Activated CD4-positive, alpha-beta T cell treated with anti-CD3 and anti-CD28 coated beads for 24 hours (primary cell): ENCODE results near the gene NDUFA11.

Experiments
- DNase-seq, 2 donors: peaks; one replicate each; pipeline ENCODE4 v3.0.0-alpha.2; 2020; ENCODE audit warnings: low read depth in 2 of 2

Gene NDUFA11

DNA sequence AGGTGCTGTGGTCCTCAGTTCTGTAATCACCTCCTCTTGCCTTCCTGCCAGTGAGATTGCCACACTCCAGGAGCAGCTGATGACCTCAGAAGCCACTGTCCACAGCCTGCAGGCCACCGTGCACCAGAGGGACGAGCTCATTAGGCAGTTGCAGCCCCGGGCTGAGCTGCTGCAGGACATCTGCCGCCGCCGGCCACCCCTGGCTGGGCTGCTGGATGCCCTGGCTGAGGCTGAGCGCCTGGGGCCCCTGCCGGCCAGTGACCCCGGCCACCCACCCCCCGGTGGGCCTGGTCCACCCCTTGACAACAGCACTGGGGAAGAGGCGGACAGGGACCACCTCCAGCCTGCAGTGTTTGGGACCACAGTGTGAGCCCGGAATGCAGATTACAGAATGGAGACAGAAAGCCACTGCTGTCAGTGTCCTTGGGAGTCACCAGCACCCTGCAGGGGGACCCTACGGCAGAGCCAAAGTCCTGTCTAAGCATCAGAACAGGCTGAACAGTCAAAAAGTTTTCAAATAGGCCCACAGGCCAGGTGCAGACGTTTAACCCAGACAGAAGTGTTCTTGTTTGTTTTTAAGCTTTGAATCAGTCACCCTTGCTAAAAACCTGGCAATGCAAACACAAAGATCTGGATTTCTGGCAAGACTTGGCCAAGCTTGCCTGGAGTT is 5.3 kb upstream of the NDUFA11 start:
- no peak for DNase-seq

GRCh38 chr19:5907241-5907640 is 3.7 kb upstream of the NDUFA11 start:
- no peak for DNase-seq

DNA sequence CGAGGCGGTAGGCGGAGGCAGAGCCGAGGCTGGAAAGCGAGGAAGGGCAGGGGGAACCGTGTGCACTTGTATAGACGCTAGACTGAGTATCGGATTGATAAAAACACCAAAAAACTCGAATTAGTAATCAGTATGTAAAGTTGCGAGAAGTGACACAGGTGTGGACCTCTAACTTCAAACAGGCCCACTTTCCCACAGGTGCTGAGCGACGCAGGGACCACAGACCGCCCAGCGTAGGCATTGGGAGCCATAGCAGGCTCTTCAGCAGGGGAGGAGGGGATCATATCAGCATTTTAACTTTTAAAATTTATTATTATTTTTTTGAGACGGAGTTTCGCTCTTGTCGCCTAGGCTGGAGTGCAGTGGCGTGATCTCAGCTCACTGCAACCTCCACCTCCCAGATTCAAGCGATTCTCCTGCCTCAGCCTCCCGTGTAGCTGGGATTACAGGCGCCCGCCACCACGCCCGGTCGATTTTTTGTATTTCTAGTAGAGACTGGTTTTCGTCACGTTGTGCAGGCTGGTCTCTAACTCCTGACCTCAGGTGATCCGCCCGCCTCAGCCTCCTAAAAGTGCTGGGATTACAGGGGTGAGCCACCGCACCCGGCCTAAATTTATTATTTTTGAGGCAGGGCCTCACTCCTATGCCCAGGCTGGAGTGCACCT is 1.7 kb upstream of the NDUFA11 start:
- DNase-seq: no peak

DNA sequence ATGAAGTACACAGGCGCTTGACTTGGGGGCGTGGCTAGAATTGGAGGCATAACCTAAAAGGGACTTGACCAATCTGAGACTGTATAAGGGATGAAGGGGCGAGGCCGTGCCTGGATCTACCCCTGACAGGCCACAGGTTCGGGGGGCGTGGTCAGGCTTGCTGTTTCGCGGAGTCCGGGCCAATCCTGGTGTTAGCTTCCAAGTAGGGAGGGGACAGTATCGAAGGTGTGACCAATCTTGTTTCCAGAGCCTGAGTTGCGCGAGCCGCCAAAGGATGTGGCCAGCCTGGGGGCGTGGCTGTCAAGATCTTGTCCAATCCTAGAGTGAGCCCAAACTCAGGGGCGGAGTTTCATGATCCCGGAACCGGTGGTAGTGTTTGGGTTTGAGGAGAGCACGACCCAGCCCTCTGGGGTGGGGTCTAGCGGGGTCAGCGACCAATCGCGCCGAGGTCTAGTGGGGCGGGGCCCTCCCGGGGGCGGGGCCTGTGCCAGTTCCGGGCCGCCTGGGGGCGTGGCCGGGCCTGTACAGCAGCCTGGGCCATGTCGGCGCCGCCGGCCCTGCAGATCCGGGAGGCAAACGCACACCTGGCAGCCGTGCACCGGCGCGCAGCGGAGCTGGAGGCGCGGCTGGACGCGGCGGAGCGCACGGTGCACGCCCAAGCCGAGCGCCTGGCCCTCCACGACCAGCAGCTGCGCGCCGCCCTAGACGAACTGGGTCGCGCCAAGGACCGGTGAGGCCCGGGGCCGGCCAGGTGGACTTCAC is 943 bp upstream of the NDUFA11 start, which contains the start of gene VMAC:
Gene VMAC, plus strand, starts transcription at position 521 of the 762 bp plus-strand sequence. Its CDS starts 19 bp downstream, at position 540.
- DNase-seq: peak; percentile 99 to 100

- DNase-seq: no peak
Observed at GRCh38 chr19:5903056-5903623, 450 bp downstream of the NDUFA11 start.

DNA sequence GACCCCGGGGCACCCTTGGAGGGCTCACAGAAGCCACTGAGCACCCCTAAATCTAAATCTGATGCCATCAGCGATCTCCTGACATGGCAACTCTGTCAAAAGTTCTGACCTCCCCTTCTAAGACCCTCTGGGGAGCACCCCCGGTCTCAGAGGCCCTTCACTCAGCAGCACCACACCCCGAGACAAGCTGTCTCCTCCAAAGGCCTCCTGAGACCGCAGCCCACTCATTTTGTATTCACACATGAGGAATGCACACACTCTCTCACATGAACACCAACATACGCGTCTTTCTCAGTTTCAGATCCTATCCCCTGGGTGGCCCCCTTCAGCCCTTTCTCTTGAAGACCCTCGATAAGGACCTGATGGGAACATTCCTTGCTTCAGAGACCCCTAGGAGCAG is 2.6 kb downstream of the NDUFA11 start:
- no peak for DNase-seq

DNA sequence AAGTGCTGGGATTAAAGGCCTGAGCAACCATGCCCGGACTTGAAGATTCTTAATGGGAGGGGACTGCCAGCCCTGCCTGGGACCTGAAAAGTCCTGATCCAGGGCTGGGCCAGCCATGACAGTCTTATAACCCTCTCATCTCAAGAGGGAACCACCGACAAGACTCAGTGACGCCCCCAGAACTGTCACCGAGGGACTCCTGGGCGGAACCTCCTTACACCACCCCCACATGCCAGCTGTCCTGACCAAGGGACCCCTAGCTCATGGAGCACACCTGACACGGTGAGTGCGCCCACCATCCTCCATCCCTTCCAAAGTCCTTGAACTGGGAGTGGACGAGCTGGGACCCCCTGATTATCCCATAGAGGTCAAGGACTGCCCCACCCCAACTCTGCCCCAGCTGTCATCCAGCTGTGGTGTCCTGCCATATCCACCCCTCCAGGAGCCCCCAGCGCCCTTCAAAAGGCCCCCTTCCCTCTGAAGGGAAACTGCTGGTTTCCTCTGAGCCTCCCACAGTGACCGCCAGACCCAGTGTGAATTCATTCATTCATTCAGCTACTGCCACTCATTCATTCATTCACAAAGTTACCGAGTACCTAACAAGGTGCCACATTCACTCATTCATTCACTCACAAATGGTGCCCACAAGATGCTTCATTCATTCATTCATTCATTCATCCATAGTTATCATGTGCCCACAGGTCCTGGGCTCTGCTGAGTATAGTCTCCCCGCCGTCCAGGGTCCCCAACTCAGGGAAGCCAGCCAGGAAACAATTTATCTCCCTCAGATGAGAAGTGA is 3.7 kb downstream of the NDUFA11 start:
- no peak for DNase-seq

- DNase-seq: no peak
Observed at GRCh38 chr19:5897189-5897969, 6.2 kb downstream of the NDUFA11 start.

- DNase-seq: no peak
Observed at GRCh38 chr19:5896365-5897076, 7.1 kb downstream of the NDUFA11 start.

DNA sequence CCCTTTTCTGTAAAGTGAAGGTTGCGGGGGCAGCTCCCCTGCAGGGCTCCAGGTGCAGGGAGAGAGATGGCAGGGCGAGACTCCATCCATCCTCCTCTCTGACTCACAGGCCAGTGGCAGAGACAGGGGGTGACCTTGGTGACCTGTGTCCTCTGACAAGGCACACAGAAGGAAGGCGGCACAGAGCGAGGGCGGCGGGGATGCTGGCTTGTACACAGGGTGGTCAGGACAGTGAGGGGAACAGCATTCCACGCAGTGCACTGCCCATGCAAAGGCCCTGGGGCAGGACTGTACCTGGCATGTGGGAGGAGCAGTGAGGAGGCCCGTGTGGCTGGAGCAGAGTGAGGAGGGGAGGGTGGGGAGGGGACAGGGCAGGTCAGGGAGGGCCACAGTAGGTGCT is 7.7 kb downstream of the NDUFA11 start:
- DNase-seq: no peak

DNA sequence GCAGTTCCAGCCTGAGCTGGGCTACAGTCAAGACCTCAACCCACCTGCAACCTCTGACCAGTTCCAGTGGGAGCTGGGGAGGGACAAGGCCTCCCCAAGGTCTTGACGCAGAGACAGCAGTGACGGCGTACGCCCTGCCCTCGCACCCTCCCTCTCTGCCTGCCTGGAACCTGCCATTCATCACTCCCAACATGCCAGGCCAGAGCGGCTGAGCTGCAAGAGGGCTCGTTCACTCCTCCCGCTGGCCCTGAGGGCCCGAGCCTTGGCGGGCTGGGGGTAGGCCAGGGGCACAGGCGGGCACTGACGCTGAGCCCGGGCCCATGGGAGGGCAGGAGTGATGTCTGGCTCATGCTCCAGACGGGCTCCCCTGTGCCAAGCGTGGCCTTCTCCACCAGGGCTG is 8.2 kb downstream of the NDUFA11 start:
- DNase-seq: no peak

- no peak for DNase-seq
Observed at GRCh38 chr19:5894704-5895349, 8.8 kb downstream of the NDUFA11 start.

- DNase-seq: no peak
Observed at GRCh38 chr19:5893907-5894703, 9.5 kb downstream of the NDUFA11 start.

GRCh38 chr19:5893296-5893903 is 10.2 kb downstream of the NDUFA11 start:
- DNase-seq: no peak

- no peak for DNase-seq
Observed at GRCh38 chr19:5892772-5893275, 10.8 kb downstream of the NDUFA11 start.

- no peak for DNase-seq
Observed at GRCh38 chr19:5891938-5892771, 11.4 kb downstream of the NDUFA11 start.

- no peak for DNase-seq
Observed at GRCh38 chr19:5891572-5891937, 12.0 kb downstream of the NDUFA11 start.
